Smooth muscle cell (in vitro differentiated cells): ENCODE measurements around the gene ACTR10. TPM values are rescaled to one million over a fixed set of nuclear protein-coding genes. Genes with fewer than 3 reads are reported as not detected.

ENCODE experiments used
- DNase-seq: peaks from one replicate; lab custom pipeline; 2025; ENCODE audit not compliant: unreplicated experiment; lab: John Stamatoyannopoulos, UW
- H2AFZ ChIP-seq: fragments of 200-600 bp; sonication (generic); 2 replicates; pipeline ENCODE4 v1.6.0; 2016; ENCODE audit warnings: antibody characterized with exemption, low read depth, mild to moderate bottlenecking
- H3F3A ChIP-seq: fragments of 200-600 bp; sonication (generic); 2 replicates; pipeline ENCODE4 v1.6.0; 2017; ENCODE audit warnings: antibody characterized with exemption, low read depth
- H3K27ac ChIP-seq: fragments of 200-600 bp; sonication (generic); 2 replicates; pipeline ENCODE4 v1.5.1; 2016; ENCODE audit warnings: low read depth, mild to moderate bottlenecking
- H3K27me3 ChIP-seq: fragments of 200-600 bp; sonication (generic); 2 replicates; pipeline ENCODE4 v1.6.1; 2016; ENCODE audit warnings: low read depth, mild to moderate bottlenecking
- H3K36me3 ChIP-seq: fragments of 200-600 bp; sonication (generic); 2 replicates; pipeline ENCODE4 v1.5.1; 2016; ENCODE audit warnings: low read depth
- H3K4me1 ChIP-seq: fragments of 200-600 bp; sonication (generic); 2 replicates; pipeline ENCODE4 v1.5.1; 2016; ENCODE audit warnings: low read depth
- H3K4me2 ChIP-seq: fragments of 200-600 bp; sonication (generic); 2 replicates; pipeline ENCODE4 v1.6.0; 2016; ENCODE audit warnings: mild to moderate bottlenecking
- H3K4me3 ChIP-seq: fragments of 200-600 bp; sonication (generic); 2 replicates; pipeline ENCODE4 v1.5.1; 2016; ENCODE audit warnings: mild to moderate bottlenecking
- H3K79me2 ChIP-seq: fragments of 200-600 bp; sonication (generic); 2 replicates; pipeline ENCODE4 v1.6.0; 2016; ENCODE audit warnings: low read depth, mild to moderate bottlenecking
- H3K9ac ChIP-seq: fragments of 200-600 bp; sonication (generic); 2 replicates; pipeline ENCODE4 v1.6.0; 2016; ENCODE audit warnings: low read depth
- H3K9me3 ChIP-seq: fragments of 200-600 bp; sonication (generic); replicated peaks from 2 replicates; pipeline ENCODE4 v1.5.1; 2016; ENCODE audit warnings: low read depth
- H4K20me1 ChIP-seq: fragments of 200-600 bp; sonication (generic); 2 replicates; pipeline ENCODE4 v1.6.0; 2016; ENCODE audit warnings: low read depth
- CTCF ChIP-seq: fragments of 200-600 bp; sonication (generic); IDR thresholded peaks from 2 replicates; pipeline ENCODE4 v1.5.1; 2017; ENCODE audit warnings: borderline replicate concordance, mild to moderate bottlenecking, antibody characterized with exemption; ENCODE audit not compliant: insufficient read depth, poor library complexity, severe bottlenecking
- WGBS: methylation state at CpG from one replicate; pipeline ENCODE4 v1.1.7; 2016; ENCODE audit warnings: low lambda C conversion rate; 5-methylcytosine and 5-hydroxymethylcytosine counted together
- polyA plus RNA-seq: library from polyadenylated mRNA; unstranded; fragments of >200 nt; fragmentation: Nextera tagmentation; extraction: Ambion mirVana; gene quantifications from 2 replicates; pipeline ENCODE4 v1.2.1, GENCODE V29; 2016
- total RNA-seq: library from RNA; depleted of rRNA; stranded (reverse); fragments of >200 nt; gene quantifications from 2 replicates; pipeline ENCODE4 v1.2.3, GENCODE V29; 2014

ACTR10 gene
- total and polyA plus RNA-seq, 2 experiments from 2014 or later, result 131 to 149 TPM

- no peaks in the 10 kb centered on the region for H3K27me3 ChIP-seq
- H3F3A ChIP-seq, result no peaks in the 10 kb centered on the region
- H3K79me2 ChIP-seq, result no peaks in the 10 kb centered on the region
- WGBS, result 42% methylated on average over 1 of the region's 1 CpG
- DNase-seq, result no peak
- no peak overlapping the region for H3K4me2 ChIP-seq
- TF ChIP-seq CTCF, result no peak
- no peaks in the 10 kb centered on the region for H3K4me1 ChIP-seq
- H3K9ac ChIP-seq, result no peak overlapping the region
- H2AFZ ChIP-seq, result no peak overlapping the region
- H3K36me3 ChIP-seq, result no peaks in the 10 kb centered on the region
- no peak overlapping the region for H3K27ac ChIP-seq
- no peaks in the 10 kb centered on the region for H3K9me3 ChIP-seq
- H4K20me1 ChIP-seq, result no peaks in the 10 kb centered on the region
- no peak overlapping the region for H3K4me3 ChIP-seq
These were observed 32.9 kb upstream of the ACTR10 start for GRCh38 chr14:58167057-58167456.

- no peaks in the 10 kb centered on the region for H3K79me2 ChIP-seq
- no peak overlapping the region for H3K4me3 ChIP-seq
- no peak for DNase-seq
- no peak overlapping the region for H3K4me2 ChIP-seq
- 83% methylated on average over 5 of the region's 5 CpGs for WGBS
- no peaks in the 10 kb centered on the region for H3F3A ChIP-seq
- H3K9me3 ChIP-seq, result no peaks in the 10 kb centered on the region
- H3K27me3 ChIP-seq, result no peaks in the 10 kb centered on the region
- no peak for TF ChIP-seq CTCF
- no peak overlapping the region for H2AFZ ChIP-seq
- H3K27ac ChIP-seq, result no peak overlapping the region
- H4K20me1 ChIP-seq, result no peaks in the 10 kb centered on the region
- H3K9ac ChIP-seq, result no peak overlapping the region
- no peaks in the 10 kb centered on the region for H3K36me3 ChIP-seq
- no peaks in the 10 kb centered on the region for H3K4me1 ChIP-seq
These were observed 32.1 kb upstream of the ACTR10 start for GRCh38 chr14:58167891-58168290.

- peak overlapping the region; percentile 72 for H3K4me2 ChIP-seq
- no peaks in the 10 kb centered on the region for H3K36me3 ChIP-seq
- no peaks in the 10 kb centered on the region for H3K27me3 ChIP-seq
- H3K9me3 ChIP-seq, result no peaks in the 10 kb centered on the region
- DNase-seq, result peak; percentile 19
- H2AFZ ChIP-seq, result peak overlapping the region; percentile 70
- H3F3A ChIP-seq, result no peaks in the 10 kb centered on the region
- peak overlapping the region; percentile 10 for H3K27ac ChIP-seq
- no peak overlapping the region for H3K4me3 ChIP-seq
- no peaks in the 10 kb centered on the region for H3K79me2 ChIP-seq
- WGBS, result 2% methylated on average over 6 of the region's 6 CpGs
- H3K4me1 ChIP-seq, result no peaks in the 10 kb centered on the region
- peak overlapping the region; percentile 7 for H3K9ac ChIP-seq
- TF ChIP-seq CTCF, result no peak
- no peaks in the 10 kb centered on the region for H4K20me1 ChIP-seq
These were observed 28.9 kb upstream of the ACTR10 start for GRCh38 chr14:58171090-58171489.

- Histone ChIP-seq H3K9ac (no peak overlapping the region), H3K4me1 (no peaks in the 10 kb centered on the region), H3F3A (no peaks in the 10 kb centered on the region), H3K9me3 (no peaks in the 10 kb centered on the region), H3K36me3 (no peaks in the 10 kb centered on the region), H3K27me3 (no peaks in the 10 kb centered on the region), H3K27ac (no peak overlapping the region), H3K79me2 (no peaks in the 10 kb centered on the region), H3K4me2 (no peak overlapping the region), H3K4me3 (no peak overlapping the region), H4K20me1 (no peaks in the 10 kb centered on the region), H2AFZ (no peak overlapping the region)
- 90% methylated on average over 5 of the region's 5 CpGs for WGBS
- no peak for TF ChIP-seq CTCF
- no peak for DNase-seq
These were observed 22.8 kb upstream of the ACTR10 start for GRCh38 chr14:58177125-58177524.
